K562 (cell line): ENCODE data around the gene ASIC1. TPM values are rescaled to one million over a fixed set of nuclear protein-coding genes. Genes with fewer than 3 reads are reported as not detected.

ENCODE experiments used
- BHLHE40 ChIP-seq: IDR thresholded peaks from 2 replicates; pipeline ENCODE4 v1.6.1; 2011; ENCODE audit warnings: low read length, improper control_type of control experiment
- CAMTA2 ChIP-seq: fragments of 250-450 bp; sonication (Bioruptor Pico); conservative IDR thresholded peaks from 2 replicates; pipeline ENCODE4 v1.5.1; 2022
- DNMT1 ChIP-seq: fragments of 450-650 bp; IDR thresholded peaks from 2 replicates; pipeline ENCODE4 v1.6.1; 2016; ENCODE audit warnings: antibody characterized with exemption, mild to moderate bottlenecking
- GATAD2A ChIP-seq: fragments of 450-650 bp; IDR thresholded peaks from 2 replicates; pipeline ENCODE4 v1.6.1; 2017
- GTF2F1 ChIP-seq: IDR thresholded peaks from 2 replicates; pipeline ENCODE4 v1.6.1; 2011; ENCODE audit warnings: low read depth, low read length, improper control_type of control experiment
- HMG20B ChIP-seq: fragments of 250-450 bp; sonication (Bioruptor Pico); IDR thresholded peaks from 2 replicates; pipeline ENCODE4 v1.5.0; 2021; ENCODE audit warnings: mild to moderate bottlenecking
- IFI16 ChIP-seq: fragments of 250-450 bp; sonication (Bioruptor Pico); IDR thresholded peaks from 2 replicates; pipeline ENCODE4 v2.1.2; 2022; ENCODE audit warnings: mild to moderate bottlenecking, inconsistent platforms
- ILK ChIP-seq: fragments of 450-650 bp; IDR thresholded peaks from 2 replicates; pipeline ENCODE4 v1.6.1; 2016; ENCODE audit warnings: missing genetic modification characterization, low read depth, mild to moderate bottlenecking, missing compliant biosample characterization, moderate library complexity, borderline replicate concordance
- KLF16 ChIP-seq: IDR thresholded peaks from 2 replicates; pipeline ENCODE4 v1.6.1; 2016; ENCODE audit warnings: antibody characterized with exemption
- NR1H2 ChIP-seq: sonication (generic); formaldehyde crosslinking; IDR thresholded peaks from 2 replicates; pipeline ENCODE4 v1.4.0; 2020; ENCODE audit warnings: mild to moderate bottlenecking, missing genetic modification reagents
- PHF20 ChIP-seq: fragments of 450-650 bp; IDR thresholded peaks from 2 replicates; pipeline ENCODE4 v1.6.1; 2018; ENCODE audit not compliant: partially characterized antibody
- PML ChIP-seq: IDR thresholded peaks from 2 replicates; pipeline ENCODE4 v1.6.1; 2012; ENCODE audit warnings: low read length, inconsistent platforms
- SNIP1 ChIP-seq: fragments of 450-650 bp; IDR thresholded peaks from 2 replicates; pipeline ENCODE4 v1.7.1; 2017; ENCODE audit warnings: low read depth, mild to moderate bottlenecking
- TAF1 ChIP-seq: IDR thresholded peaks from 2 replicates; pipeline ENCODE4 v1.6.1; 2011; ENCODE audit warnings: mild to moderate bottlenecking, low read length, moderate library complexity; ENCODE audit not compliant: insufficient read depth, control insufficient read depth, severe bottlenecking; ENCODE audit errors: extremely low read depth
- TEAD4 ChIP-seq, 2 experiments: sonication (generic) in 1 of 2; formaldehyde crosslinking in 1 of 2; IDR thresholded peaks; 2 replicates each; pipeline versions ENCODE4 v1.6.1 to v1.8.0; 2012 to 2022; ENCODE audit warnings: borderline replicate concordance in 1 of 2, inconsistent platforms in 1 of 2, low read length in 1 of 2, mild to moderate bottlenecking in 1 of 2, missing genetic modification reagents in 1 of 2
- ZNF197 ChIP-seq: fragments of 200-800 bp; sonication (Bioruptor generic); IDR thresholded peaks from 2 replicates; pipeline ENCODE4 v1.6.1; 2016; ENCODE audit warnings: low read depth, missing genetic modification characterization, missing compliant biosample characterization
- ZNF551 ChIP-seq: fragments of 250-450 bp; sonication (Bioruptor Pico); IDR thresholded peaks from 2 replicates; pipeline ENCODE4 v1.5.0; 2021; ENCODE audit warnings: mild to moderate bottlenecking, moderate library complexity
- ZNF699 ChIP-seq: fragments of 250-450 bp; sonication (Bioruptor Pico); IDR thresholded peaks from 2 replicates; pipeline ENCODE4 v1.8.0; 2021; ENCODE audit warnings: mild to moderate bottlenecking, moderate library complexity; ENCODE audit not compliant: insufficient replicate concordance
- polyA plus RNA-seq, 8 experiments: library from polyadenylated mRNA; depleted of rRNA in 4 of 8; stranded (reverse) in 5 of 8; unstranded in 3 of 8; fragments of >200 nt; fragmentation: Nextera tagmentation in 2 of 8; fragmentation: Illumina TruSeq in 1 of 8; extraction: Ambion mirVana in 2 of 8; extraction: Trizol in 1 of 8; gene quantifications; 2 replicates each; pipeline versions ENCODE4 v1.2.1 to v1.2.3, GENCODE V29; 2011 to 2014; ENCODE audit warnings: inconsistent platforms in 1 of 8, missing spikeins in 1 of 8
- total RNA-seq, 7 experiments: library from RNA; depleted of rRNA in 6 of 7; stranded (reverse); fragments of >200 nt in 6 of 7; fragmentation: Illumina TruSeq in 2 of 7; extraction: Trizol in 2 of 7; gene quantifications; 2 replicates each; pipeline versions ENCODE4 v1.2.1 to v1.2.3, GENCODE V29; 2011 to 2021; ENCODE audit warnings: low replicate concordance in 1 of 7
- TF ChIP-seq, protein P1 (sequence below): fragments of 450-650 bp; formaldehyde crosslinking; IDR thresholded peaks from 2 replicates; pipeline ENCODE4 v1.4.0; 2020; ENCODE audit warnings: mild to moderate bottlenecking, moderate library complexity
- TF ChIP-seq, protein P2 (sequence below): fragments of 450-650 bp; IDR thresholded peaks from 2 replicates; pipeline ENCODE4 v1.6.1; 2017; ENCODE audit warnings: mild to moderate bottlenecking, moderate library complexity
- TF ChIP-seq, protein P3 (sequence below): fragments of 450-650 bp; formaldehyde crosslinking; IDR thresholded peaks from 2 replicates; pipeline ENCODE4 v1.4.0; 2022; ENCODE audit warnings: missing genetic modification characterization
- TF ChIP-seq, protein P4 (sequence below): sonication (generic); formaldehyde crosslinking; IDR thresholded peaks from 2 replicates; pipeline ENCODE4 v1.8.1; 2023; ENCODE audit warnings: mild to moderate bottlenecking, missing genetic modification reagents, moderate library complexity

The ASIC1 gene
- total and polyA plus RNA-seq, 9 of the 15 experiments (the other 6 are each of a cell fraction or from before 2014, with no cell fraction given), result 0.01 to 1.7 (median 0.45) TPM

DNA sequence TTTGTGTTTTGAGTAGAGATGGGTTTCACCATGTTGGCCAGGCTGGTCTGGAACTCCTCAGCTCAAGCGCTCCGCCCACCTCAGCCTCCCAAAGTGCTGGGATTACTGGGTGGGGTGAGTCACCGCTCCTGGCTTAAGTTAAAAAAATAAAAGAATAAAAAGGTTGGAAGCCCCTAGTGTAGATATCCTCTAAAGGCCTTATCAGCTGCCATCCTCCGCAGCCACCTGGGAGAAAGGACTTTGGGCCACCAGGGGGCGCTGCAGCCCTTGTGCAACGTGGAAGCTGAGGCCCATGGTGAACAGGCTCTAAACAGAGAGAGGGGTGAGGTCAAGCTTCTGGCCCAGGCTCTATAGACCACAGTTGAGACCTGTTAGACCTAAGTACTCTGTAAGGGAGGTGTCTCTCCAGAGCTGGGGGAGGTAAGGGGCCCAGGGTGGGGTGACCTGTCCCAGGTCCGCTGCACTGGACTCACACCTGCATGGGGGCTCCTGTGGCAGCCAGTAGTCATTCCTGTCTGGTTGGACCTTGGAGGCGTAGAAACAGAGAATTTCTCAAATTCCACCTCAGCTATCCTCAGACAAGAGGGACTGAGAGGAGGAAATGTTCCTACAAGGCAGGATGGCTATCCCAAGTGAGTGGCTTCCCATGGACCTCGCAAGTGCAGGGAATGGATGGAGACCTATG lies 18.1 kb upstream of the ASIC1 start (continued):
- TF ChIP-seq GTF2F1 (no peak), HMG20B (CRISPR knock-in tag) (no peak), DNMT1 (no peak), PML (no peak), NR1H2 (CRISPR knock-in tag) (no peak), IFI16 (CRISPR knock-in tag) (no peak), KLF16 (peak; percentile 73), ZNF551 (CRISPR knock-in tag) (no peak), BHLHE40 (no peak), TEAD4 (IDR thresholded peaks at IDR 0.05; ENCODE audit: low read length) (peak; percentile 50), TEAD4 (CRISPR knock-in tag; IDR thresholded peaks at IDR 0.05; ENCODE audit: borderline replicate concordance) (no peak), ZNF197 (CRISPR knock-in tag) (0 out of 2 replicates have a peak, but pooled peaks have one; percentile 38), TAF1 (no peak), ILK (tag) (no peak), SNIP1 (no peak), CAMTA2 (no peak), ZNF699 (CRISPR knock-in tag) (no peak), GATAD2A (0 out of 2 replicates have a peak, but pooled peaks have one; percentile 20), PHF20 (no peak)
- TF ChIP-seq, protein P1, sequence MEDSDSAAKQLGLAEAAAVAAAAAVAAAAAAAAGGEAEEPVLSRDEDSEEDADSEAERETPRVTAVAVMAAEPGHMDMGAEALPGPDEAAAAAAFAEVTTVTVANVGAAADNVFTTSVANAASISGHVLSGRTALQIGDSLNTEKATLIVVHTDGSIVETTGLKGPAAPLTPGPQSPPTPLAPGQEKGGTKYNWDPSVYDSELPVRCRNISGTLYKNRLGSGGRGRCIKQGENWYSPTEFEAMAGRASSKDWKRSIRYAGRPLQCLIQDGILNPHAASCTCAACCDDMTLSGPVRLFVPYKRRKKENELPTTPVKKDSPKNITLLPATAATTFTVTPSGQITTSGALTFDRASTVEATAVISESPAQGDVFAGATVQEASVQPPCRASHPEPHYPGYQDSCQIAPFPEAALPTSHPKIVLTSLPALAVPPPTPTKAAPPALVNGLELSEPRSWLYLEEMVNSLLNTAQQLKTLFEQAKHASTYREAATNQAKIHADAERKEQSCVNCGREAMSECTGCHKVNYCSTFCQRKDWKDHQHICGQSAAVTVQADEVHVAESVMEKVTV (CRISPR knock-in tag), result peak; percentile 94
- TF ChIP-seq, protein P2, sequence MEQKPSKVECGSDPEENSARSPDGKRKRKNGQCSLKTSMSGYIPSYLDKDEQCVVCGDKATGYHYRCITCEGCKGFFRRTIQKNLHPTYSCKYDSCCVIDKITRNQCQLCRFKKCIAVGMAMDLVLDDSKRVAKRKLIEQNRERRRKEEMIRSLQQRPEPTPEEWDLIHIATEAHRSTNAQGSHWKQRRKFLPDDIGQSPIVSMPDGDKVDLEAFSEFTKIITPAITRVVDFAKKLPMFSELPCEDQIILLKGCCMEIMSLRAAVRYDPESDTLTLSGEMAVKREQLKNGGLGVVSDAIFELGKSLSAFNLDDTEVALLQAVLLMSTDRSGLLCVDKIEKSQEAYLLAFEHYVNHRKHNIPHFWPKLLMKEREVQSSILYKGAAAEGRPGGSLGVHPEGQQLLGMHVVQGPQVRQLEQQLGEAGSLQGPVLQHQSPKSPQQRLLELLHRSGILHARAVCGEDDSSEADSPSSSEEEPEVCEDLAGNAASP, result no peak
- TF ChIP-seq, protein P3, sequence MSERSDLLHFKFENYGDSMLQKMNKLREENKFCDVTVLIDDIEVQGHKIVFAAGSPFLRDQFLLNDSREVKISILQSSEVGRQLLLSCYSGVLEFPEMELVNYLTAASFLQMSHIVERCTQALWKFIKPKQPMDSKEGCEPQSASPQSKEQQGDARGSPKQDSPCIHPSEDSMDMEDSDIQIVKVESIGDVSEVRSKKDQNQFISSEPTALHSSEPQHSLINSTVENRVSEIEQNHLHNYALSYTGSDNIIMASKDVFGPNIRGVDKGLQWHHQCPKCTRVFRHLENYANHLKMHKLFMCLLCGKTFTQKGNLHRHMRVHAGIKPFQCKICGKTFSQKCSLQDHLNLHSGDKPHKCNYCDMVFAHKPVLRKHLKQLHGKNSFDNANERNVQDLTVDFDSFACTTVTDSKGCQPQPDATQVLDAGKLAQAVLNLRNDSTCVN (CRISPR knock-in tag), result no peak
- TF ChIP-seq, protein P4, sequence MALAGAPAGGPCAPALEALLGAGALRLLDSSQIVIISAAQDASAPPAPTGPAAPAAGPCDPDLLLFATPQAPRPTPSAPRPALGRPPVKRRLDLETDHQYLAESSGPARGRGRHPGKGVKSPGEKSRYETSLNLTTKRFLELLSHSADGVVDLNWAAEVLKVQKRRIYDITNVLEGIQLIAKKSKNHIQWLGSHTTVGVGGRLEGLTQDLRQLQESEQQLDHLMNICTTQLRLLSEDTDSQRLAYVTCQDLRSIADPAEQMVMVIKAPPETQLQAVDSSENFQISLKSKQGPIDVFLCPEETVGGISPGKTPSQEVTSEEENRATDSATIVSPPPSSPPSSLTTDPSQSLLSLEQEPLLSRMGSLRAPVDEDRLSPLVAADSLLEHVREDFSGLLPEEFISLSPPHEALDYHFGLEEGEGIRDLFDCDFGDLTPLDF (CRISPR knock-in tag), result no peak
